ENCODE measurements around the gene COPZ2. TPM values are rescaled to one million over a fixed set of nuclear protein-coding genes. Genes with fewer than 3 reads are reported as not detected.
A peak's percentile ranks its signal among the peaks of the same experiment; 100 is the strongest.
"Not testable (repeated sequence)": the region's sequence is repeated elsewhere in the genome, so short reads cannot be mapped to it uniquely, and the experiment has no call there.

The COPZ2 gene
- total RNA-seq (2022) = 1.1 and 1.2 TPM in 2 replicates
- Bru-seq, nascent RNA = percentile 17 among the genes with signal in this experiment
- BruChase-seq, experiment 1, labeled RNA remaining after a 6-hour chase = percentile 26 among the genes with signal in this experiment
- percentile 19 among the genes with signal in this experiment for BruChase-seq, experiment 2, labeled RNA remaining after a 2-hour chase
- long read RNA-seq, partial matches to known transcripts = 1 of 6 reads
- long read RNA-seq, other reads (novel, unspliced or antisense) = 2 of 6 reads

GRCh38 chr17:48037036-48037837 is at the start of gene COPZ2:
Gene COPZ2 (minus strand): TSS chr17:48037797. CDS start chr17:48037777, 20 bp downstream.
- H3K9me3 Mint-ChIP-seq (ENCODE audit: low read depth, unreplicated experiment) = no peaks in the 10 kb centered on the region
- peaks cover 64% of the 10 kb centered on the region for H3K27me3 Mint-ChIP-seq (ENCODE audit: unreplicated experiment)
- peak; percentile 54 for TF ChIP-seq CTCF (IDR thresholded peaks at IDR 0.05; ENCODE audit: unreplicated experiment)
- H3K36me3 Mint-ChIP-seq (ENCODE audit: insufficient read depth, unreplicated experiment) = peaks cover 11% of the 10 kb centered on the region
- BruUV-seq (replicated peaks) = no TSS peak
- peak within 1 kb of the TSS; percentile 60 for H3K27ac Mint-ChIP-seq (ENCODE audit: unreplicated experiment)
- H3K4me3 Mint-ChIP-seq (ENCODE audit: low read depth, unreplicated experiment) = peak within 1 kb of the TSS; percentile 73
- peak; percentile 64 for DNase-seq
- H3K4me1 Mint-ChIP-seq (ENCODE audit: low read depth, unreplicated experiment) = peaks cover 8% of the 10 kb centered on the region
- intact Hi-C loops (cut with micrococcal nuclease; ENCODE audit: unreplicated experiment) = no loop called here
- CTCF ChIA-PET = interaction anchor here (1.1 to 1.2 kb wide), 2 partner anchors 10 to 12 kb away, joined by 3 to 5 read pairs; no protein-coding TSS in a partner anchor

- no peak for DNase-seq
- Mint-ChIP-seq H3K4me1 (ENCODE audit: low read depth, unreplicated experiment) (peaks cover 9% of the 10 kb centered on the region), H3K9me3 (ENCODE audit: low read depth, unreplicated experiment) (no peaks in the 10 kb centered on the region), H3K27me3 (ENCODE audit: unreplicated experiment) (no peaks in the 10 kb centered on the region), H3K36me3 (ENCODE audit: insufficient read depth, unreplicated experiment) (peaks cover 12% of the 10 kb centered on the region), H3K27ac (ENCODE audit: unreplicated experiment) (no peak overlapping the region), H3K4me3 (ENCODE audit: low read depth, unreplicated experiment) (no peak overlapping the region)
- no peak for TF ChIP-seq CTCF (IDR thresholded peaks at IDR 0.05; ENCODE audit: unreplicated experiment)
- intact Hi-C loops (cut with micrococcal nuclease; ENCODE audit: unreplicated experiment) = no loop called here
- CTCF ChIA-PET = interaction anchor here (0.6 to 2.1 kb wide), 3 partner anchors 12 to 49 kb away, joined by 3 to 8 read pairs (median 4); no protein-coding TSS in a partner anchor
- no TSS peak for BruUV-seq (replicated peaks)
Measured at GRCh38 chr17:48084932-48085331, 47.3 kb upstream of the COPZ2 start.

DNA sequence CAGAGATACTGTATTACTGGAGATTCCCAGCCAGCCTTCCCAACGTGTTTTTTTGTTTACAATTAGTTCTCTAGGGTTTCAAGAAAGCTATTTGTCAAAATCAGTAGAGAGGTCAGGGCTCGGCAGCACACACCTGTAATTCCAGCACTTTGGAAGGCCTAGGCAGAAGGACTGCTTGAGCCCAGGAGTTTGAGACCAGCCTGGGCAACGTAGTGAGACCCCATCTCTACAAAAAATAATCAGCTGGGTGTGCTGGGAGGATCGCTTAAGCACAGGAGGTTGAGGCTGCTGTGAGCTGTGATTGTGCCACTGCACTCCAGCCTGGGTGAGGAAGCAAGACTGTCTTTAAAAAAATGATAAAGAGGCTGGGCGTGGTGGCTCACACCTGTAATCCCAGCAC is 44.3 kb upstream of the COPZ2 start:
- Mint-ChIP-seq H3K4me3 (ENCODE audit: low read depth, unreplicated experiment) (no peak overlapping the region), H3K4me1 (ENCODE audit: low read depth, unreplicated experiment) (peaks cover 9% of the 10 kb centered on the region), H3K27ac (ENCODE audit: unreplicated experiment) (no peak overlapping the region), H3K9me3 (ENCODE audit: low read depth, unreplicated experiment) (no peaks in the 10 kb centered on the region), H3K36me3 (ENCODE audit: insufficient read depth, unreplicated experiment) (peaks cover 15% of the 10 kb centered on the region), H3K27me3 (ENCODE audit: unreplicated experiment) (no peaks in the 10 kb centered on the region)
- no peak for TF ChIP-seq CTCF (IDR thresholded peaks at IDR 0.05; ENCODE audit: unreplicated experiment)
- CTCF ChIA-PET = interaction anchor here (1.1 to 1.4 kb wide), 2 partner anchors 18 to 56 kb away, joined by 4 to 6 read pairs; no protein-coding TSS in a partner anchor
- no TSS peak for BruUV-seq (replicated peaks)
- intact Hi-C loops (cut with micrococcal nuclease; ENCODE audit: unreplicated experiment) = no loop called here
- no peak for DNase-seq

DNA sequence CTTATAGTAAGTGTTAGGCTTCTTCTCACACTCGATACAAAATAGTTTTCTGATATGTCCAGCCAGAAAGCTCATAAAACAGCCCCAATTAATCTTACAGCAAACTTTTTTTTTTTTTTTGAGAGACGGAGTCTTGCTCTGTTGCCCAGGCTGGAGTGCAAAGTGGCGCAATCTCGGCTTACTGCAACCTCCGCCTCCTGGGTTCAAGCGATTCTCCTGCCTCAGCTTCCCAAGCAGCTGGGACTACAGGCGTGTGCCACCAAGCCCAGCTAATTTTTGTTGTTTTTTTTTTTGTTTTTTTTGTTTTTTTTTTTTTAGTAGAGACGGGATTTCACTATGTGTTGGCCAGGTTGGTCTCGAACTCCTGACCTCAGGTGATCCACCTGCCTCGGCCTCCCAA is 39.6 kb upstream of the COPZ2 start:
- Mint-ChIP-seq H3K36me3 (ENCODE audit: insufficient read depth, unreplicated experiment) (peaks cover 55% of the 10 kb centered on the region), H3K27ac (ENCODE audit: unreplicated experiment) (peak overlapping the region; percentile 17)
- H3K4me3 Mint-ChIP-seq (ENCODE audit: low read depth, unreplicated experiment); intact Hi-C loops (cut with micrococcal nuclease; ENCODE audit: unreplicated experiment); H3K4me1 Mint-ChIP-seq (ENCODE audit: low read depth, unreplicated experiment); BruUV-seq (replicated peaks); H3K9me3 Mint-ChIP-seq (ENCODE audit: low read depth, unreplicated experiment); H3K27me3 Mint-ChIP-seq (ENCODE audit: unreplicated experiment); DNase-seq: not testable (repeated sequence)
- CTCF ChIA-PET = interaction anchor here (0.7 to 0.9 kb wide), 3 partner anchors 10 to 52 kb away, joined by 3 to 4 read pairs (median 4); no protein-coding TSS in a partner anchor

Measured in Calu3 (cell line).